GM21619 (cell line): Measurements from ENCODE around the gene HOXC5.
"Not testable (repeated sequence)": the region's sequence is repeated elsewhere in the genome, so short reads cannot be mapped to it uniquely, and the experiment has no call there.

Source experiments
- ATAC-seq: cut with Tn5 transposase; IDR thresholded peaks from one replicate; pipeline ENCODE4 v1.9.1; 2021; ENCODE audit not compliant: unreplicated experiment

HOXC5 gene

DNA sequence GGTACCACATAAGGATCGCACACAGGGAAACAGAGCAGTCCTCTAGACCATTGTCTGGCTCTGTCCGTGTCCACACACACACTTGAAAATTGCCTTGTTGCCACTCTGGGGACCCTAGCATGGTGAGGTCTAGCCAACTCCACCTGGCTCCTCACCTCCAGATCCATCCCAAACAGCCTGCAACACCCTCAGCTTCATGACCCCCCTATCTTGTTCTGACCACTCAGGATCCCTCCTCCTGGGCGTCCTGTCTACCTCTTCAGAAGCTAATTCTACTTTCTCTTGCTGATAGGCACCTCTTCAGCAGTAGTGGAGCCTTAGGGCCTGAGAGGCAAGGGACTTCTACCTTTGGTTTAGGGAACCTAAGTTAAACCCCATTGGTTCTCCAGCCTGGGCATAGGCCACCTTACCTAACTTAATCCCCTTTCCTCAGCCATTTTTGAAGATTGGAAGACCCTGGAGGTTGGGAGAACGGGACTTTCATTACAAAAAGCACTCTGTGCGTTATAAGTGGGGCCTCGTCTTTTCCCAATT, 697 bp upstream of the HOXC5 start:
- no peak for ATAC-seq

GRCh38 chr12:54033106-54033979, 493 bp downstream of the HOXC5 start:
- no peak for ATAC-seq

- ATAC-seq = no peak
Measured at GRCh38 chr12:54033980-54034784, 1.3 kb downstream of the HOXC5 start.

GRCh38 chr12:54034785-54035310, 2.0 kb downstream of the HOXC5 start:
- no peak for ATAC-seq

DNA sequence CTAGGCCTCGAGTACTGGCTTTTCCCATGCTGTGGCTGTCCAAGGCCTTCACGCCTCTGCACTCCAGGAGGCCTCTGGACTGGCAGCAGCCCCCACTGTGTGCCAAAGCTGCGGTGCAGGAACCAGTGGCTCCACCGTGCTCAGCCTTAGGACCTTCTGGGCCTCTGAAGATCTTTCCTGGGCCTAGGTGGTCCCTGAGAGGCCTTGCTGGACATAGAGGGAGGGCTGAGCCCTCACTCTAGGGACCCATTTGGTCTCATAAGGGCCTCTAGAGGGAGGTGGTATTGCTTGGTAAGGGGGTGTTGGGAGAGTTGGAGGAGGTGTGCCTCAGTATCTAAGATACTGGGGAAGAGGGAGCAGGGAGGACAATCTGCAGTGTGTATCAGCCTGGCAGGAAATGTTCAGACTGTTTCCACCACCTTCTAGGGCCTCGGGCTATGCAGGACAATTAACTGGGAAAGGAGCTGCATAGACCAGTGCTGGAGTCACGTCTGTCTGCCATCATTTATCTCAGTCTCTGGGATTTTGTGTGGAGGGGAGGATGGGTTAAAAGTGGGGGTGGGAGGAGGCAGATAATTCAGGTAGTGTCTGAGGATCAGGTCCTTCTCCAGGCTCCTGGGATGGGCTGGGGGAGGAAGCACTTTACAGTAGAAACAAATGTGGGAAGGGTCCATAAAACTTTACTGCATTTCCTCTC, 2.9 kb downstream of the HOXC5 start:
- no peak for ATAC-seq

GRCh38 chr12:54036620-54037359, 3.9 kb downstream of the HOXC5 start:
- no peak for ATAC-seq

GRCh38 chr12:54037360-54038283, 4.8 kb downstream of the HOXC5 start:
- no peak for ATAC-seq

DNA sequence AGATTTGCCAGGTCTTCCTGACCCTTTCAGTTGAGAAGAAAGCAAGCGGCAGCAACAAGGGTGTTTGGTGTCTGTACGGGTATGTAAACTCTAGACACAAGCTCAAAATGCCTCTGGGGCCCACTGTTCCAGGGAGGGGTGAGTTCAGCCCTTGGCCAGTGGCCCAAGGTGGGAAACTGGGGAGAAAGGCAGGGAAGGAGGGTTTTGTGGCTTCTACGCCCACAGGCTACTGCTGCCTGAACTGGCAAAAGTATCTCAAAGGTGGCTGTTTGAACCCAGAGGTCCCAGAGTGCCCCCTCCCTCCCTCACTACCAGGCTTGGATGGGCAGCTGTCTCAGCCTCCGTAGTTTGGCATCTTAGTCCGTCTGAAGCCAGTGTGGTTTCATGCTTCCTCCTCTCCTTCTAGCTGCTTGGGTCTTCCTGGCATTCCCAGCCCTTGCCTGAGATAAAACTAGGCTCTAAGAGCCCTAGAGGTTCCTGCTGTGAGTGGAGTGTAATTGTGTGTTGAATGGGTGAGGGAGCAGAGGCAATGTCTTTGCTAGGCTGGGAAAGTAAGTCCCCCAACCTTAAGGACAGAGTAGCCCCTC, 5.5 kb downstream of the HOXC5 start:
- no peak for ATAC-seq

DNA sequence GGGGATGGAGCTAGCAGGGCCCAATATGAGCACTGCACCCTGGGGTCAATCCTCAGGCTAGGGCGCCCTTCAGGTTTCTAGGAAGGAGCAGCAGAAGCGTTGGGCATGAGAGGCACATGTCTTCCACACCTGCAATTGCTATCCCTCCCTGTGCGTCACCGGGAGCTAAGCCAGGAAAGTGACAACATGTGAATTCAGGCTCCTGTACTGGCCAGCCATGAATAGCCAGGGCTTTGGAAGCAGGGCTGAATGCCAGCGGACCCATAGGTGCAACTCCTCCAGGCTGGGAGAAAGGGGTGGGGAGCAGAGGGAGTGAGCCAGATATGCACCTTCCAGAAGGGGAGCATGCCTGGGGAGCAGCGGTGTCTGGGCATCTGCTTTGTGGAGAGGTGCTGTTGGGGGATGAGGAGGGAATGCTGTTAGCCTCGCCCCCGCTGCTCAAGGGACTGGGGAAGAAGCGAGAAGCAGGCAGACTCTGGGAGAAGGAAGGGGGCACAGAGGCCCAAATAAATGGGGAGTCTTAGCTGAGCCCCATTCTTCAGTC, 6.1 kb downstream of the HOXC5 start:
- ATAC-seq = no peak

DNA sequence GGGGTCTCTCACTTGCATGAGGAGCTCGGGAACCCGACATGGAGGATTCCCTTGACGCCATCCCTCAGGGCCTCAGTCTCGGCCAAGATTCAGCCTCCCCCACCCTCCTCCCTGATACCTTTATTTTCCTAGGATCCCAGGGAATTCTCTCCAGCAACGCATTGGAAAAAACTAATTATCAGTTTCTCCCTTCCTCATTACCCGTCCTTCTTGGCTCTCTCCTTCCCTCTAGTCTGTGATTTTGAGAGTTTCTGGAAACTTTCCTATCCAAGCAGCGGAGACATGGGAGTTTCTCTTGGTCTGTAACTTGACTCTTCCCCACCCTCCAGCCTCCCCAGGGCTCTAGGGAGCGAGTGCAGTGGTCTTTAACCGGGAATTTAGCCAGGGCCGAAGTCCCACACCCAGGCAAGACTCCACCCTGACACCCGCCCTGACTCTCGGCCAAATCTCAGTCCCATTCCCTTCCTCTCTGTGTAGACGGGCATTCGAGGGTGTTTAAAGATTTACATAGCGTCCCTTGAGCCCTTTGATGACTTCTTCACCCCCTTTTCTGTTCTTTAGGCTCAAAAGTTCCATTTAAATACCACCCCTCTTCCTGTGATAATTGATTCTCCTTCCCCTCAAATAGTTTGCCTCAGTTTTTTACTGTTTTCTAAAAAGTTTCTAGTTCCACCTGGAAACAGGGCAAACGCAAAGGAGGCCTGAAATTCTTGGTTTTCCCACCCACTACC, 6.7 kb downstream of the HOXC5 start:
- no peak for ATAC-seq

- ATAC-seq = no peak
Measured at GRCh38 chr12:54040148-54040494, 7.3 kb downstream of the HOXC5 start.

- no peak for ATAC-seq
Measured at GRCh38 chr12:54040648-54041047, 7.8 kb downstream of the HOXC5 start.

DNA sequence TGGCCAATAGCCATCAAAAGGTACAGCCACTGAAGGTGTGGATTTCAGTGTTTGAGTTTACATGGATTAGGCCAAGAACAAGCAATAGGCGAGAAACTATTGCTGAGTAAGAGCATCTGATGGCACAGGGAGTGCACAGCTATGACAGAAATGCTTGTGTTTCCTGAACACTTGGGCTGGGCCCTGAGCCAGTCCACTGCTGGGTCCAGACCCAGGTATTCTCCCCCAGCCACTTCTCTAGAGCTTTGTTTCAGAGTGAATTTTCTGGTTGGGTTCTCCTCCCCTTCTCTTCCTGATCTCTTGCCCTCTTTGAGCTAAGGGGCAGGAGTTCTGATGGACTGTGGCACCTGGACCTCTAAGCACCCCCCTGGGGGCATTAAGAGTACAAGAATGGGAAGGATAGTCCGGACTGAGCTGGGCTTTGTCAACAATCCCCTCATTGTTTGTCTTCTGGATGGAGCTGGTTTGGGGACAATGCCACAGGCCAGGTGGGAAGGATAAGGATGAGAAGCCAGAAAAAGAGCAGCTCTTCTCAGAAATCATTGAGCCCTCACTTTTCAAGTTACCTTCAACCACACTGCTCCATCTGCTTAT, 8.3 kb downstream of the HOXC5 start:
- ATAC-seq = no peak

GRCh38 chr12:54042033-54042432, 9.2 kb downstream of the HOXC5 start:
- not testable (repeated sequence) for ATAC-seq

DNA sequence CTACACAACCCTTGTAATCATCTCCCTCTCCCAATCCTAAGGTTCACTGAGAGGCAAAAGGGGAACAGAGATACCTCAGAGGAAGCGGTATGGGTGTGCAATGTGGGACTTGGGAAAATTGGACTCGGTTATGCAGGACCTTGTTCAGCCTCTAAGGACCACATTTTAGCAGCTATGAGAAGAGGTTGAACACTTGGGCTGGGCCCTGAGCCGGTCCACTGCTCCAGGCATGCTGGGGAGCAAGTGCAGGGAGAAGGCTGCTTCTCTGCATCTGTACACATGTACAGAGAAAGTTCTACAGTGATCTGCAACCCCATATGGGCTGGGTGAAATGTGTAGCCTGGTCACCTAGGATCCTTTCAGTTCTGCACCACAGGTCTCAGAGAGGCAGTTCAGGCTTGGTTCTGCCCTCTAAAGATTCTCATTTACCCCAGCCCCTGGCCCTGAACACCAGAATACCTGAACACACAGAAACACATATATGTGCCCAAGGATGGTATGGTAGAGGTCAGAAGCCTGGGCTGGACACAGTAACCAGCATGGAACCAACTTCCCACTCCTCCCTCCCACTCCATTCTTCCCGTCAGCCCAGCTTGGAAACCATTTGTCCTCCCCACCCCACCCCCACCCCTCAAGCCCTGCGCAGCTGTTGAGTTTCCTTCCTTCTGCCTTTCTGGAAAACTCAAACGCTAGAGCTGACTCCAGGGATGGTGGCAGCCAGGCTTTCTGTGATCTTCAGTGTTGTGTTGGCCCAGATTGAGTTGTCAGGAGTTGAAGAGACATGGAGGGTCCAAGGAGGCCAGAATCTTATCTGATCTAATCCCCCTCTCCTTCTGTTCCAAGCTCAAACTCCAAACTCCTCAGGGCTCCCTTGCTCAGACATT, 10.4 kb downstream of the HOXC5 start:
- no peak for ATAC-seq

- no peak for ATAC-seq
Measured at GRCh38 chr12:54044425-54045103, 11.7 kb downstream of the HOXC5 start.
